Measurements from ENCODE around the gene RINL.

DNA sequence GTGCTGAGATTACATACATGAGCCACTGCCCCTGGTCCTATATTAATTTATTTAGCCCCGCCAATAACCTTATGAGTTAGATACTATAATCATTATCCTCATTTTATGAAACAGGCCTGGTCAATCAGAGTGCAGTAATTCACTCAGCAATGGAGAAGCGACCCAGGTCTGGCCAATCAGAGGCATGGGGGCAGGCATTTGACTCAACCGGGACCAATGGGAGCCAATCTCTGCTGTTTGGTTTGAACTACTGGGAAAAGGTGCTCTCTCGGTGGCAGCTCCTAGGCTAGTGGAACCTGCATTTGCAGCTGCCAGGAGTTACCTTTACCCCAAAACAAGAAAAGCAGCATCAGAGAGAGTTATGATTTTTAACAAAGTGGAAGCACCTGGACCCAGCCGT, 14.8 kb upstream of the RINL start:
- TF ChIP-seq, protein P1, sequence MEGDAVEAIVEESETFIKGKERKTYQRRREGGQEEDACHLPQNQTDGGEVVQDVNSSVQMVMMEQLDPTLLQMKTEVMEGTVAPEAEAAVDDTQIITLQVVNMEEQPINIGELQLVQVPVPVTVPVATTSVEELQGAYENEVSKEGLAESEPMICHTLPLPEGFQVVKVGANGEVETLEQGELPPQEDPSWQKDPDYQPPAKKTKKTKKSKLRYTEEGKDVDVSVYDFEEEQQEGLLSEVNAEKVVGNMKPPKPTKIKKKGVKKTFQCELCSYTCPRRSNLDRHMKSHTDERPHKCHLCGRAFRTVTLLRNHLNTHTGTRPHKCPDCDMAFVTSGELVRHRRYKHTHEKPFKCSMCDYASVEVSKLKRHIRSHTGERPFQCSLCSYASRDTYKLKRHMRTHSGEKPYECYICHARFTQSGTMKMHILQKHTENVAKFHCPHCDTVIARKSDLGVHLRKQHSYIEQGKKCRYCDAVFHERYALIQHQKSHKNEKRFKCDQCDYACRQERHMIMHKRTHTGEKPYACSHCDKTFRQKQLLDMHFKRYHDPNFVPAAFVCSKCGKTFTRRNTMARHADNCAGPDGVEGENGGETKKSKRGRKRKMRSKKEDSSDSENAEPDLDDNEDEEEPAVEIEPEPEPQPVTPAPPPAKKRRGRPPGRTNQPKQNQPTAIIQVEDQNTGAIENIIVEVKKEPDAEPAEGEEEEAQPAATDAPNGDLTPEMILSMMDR (IDR thresholded peaks at IDR 0.05) = no peak
- no peak for TF ChIP-seq POLR2A (IDR thresholded peaks at IDR 0.05)

Data from lower leg skin (tissue), 3 donors.